Stimulated activated CD4-positive, alpha-beta T cell treated with anti-CD3 and anti-CD28 coated beads, Interleukin-15, amount 100 ng/mL, for 24 hours (primary cell): ENCODE measurements around the gene OR8H3.
"Not testable (repeated sequence)": the region's sequence is repeated elsewhere in the genome, so short reads cannot be mapped to it uniquely, and the experiment has no call there.

Experiments
- DNase-seq: peaks from one replicate; pipeline ENCODE4 v3.0.0-alpha.2; 2020

The OR8H3 gene

GRCh38 chr11:56122073-56122472, at the start of gene OR8H3:
OR8H3 (plus strand) TSS chr11:56122373; CDS start chr11:56122373, 0 bp downstream.
- no peak for DNase-seq

GRCh38 chr11:56089697-56090096, 32.5 kb upstream of the OR8H3 start:
- DNase-seq = no peak

- no peak for DNase-seq
Measured at GRCh38 chr11:56093008-56093407, 29.2 kb upstream of the OR8H3 start, which contains the start of gene OR8I2. OR8I2 (plus strand) TSS chr11:56093308; CDS start chr11:56093308, 0 bp downstream.

- no peak for DNase-seq
Measured at GRCh38 chr11:56103210-56103737, 18.9 kb upstream of the OR8H3 start, which contains the start of gene OR8H2. OR8H2 (plus strand) TSS chr11:56103687; CDS start chr11:56105043, 1,356 bp downstream.

GRCh38 chr11:56140151-56140661, 18.0 kb downstream of the OR8H3 start, which contains the start of gene OR8J3:
OR8J3 (minus strand) TSS chr11:56140201; CDS start chr11:56137718, 2,483 bp downstream.
- no peak for DNase-seq

GRCh38 chr11:56143681-56144080, 21.5 kb downstream of the OR8H3 start:
- DNase-seq = not testable (repeated sequence)

GRCh38 chr11:56151376-56151775, 29.2 kb downstream of the OR8H3 start:
- DNase-seq = no peak

- DNase-seq = no peak
Measured at GRCh38 chr11:56152333-56152732, 30.2 kb downstream of the OR8H3 start.

GRCh38 chr11:56160217-56160616, 38.0 kb downstream of the OR8H3 start, which contains the start of gene OR8K5:
OR8K5 (minus strand) TSS chr11:56160317; CDS start chr11:56160317, 0 bp downstream.
- no peak for DNase-seq

GRCh38 chr11:56163804-56164203, 41.6 kb downstream of the OR8H3 start:
- no peak for DNase-seq

- DNase-seq = no peak
Measured at GRCh38 chr11:56172256-56172830, 50.2 kb downstream of the OR8H3 start.
